ENCODE results near the gene GCHFR. TPM values are rescaled to one million over a fixed set of nuclear protein-coding genes. Genes with fewer than 3 reads are reported as not detected.

GCHFR gene
- total RNA-seq = 10 to 100 TPM; 50.6 to 50.8 TPM

- peaks cover 10% of the 10 kb centered on the region for H3K36me3 Mint-ChIP-seq (ENCODE audit: low read depth)
Observed at GRCh38 chr15:40763801-40764628, at the start of gene GCHFR. Gene GCHFR, plus strand, starts transcription at chr15:40764068. Its CDS starts 113 bp downstream, at chr15:40764181.

GRCh38 chr15:40714144-40714543, 49.7 kb upstream of the GCHFR start:
- ATAC-seq (no peak), DNase-seq (no peak)
- H3K9me3 Mint-ChIP-seq (ENCODE audit: insufficient read depth) = no peaks in the 10 kb centered on the region
- H3K4me3 Mint-ChIP-seq = no peak overlapping the region
- H3K36me3 Mint-ChIP-seq (ENCODE audit: low read depth) = peaks cover 55% of the 10 kb centered on the region
- no peaks in the 10 kb centered on the region for H3K4me1 Mint-ChIP-seq (ENCODE audit: low read depth)
- no peak overlapping the region for H3K27ac Mint-ChIP-seq
- no peaks in the 10 kb centered on the region for H3K27me3 Mint-ChIP-seq (ENCODE audit: low read depth)
- ChIA-PET POLR2A (interaction anchor here (0.6 kb wide), 1 partner anchor 112 kb away, joined by 3 read pairs; no protein-coding TSS in a partner anchor), CTCF (interaction anchor here (1.3 kb wide), 1 partner anchor 68 kb away, joined by 3 read pairs; no protein-coding TSS in a partner anchor)

More at GRCh38 chr15:40763801-40764628, at the start of gene GCHFR:
- Mint-ChIP-seq H3K4me1 (ENCODE audit: low read depth) (peaks cover 45% of the 10 kb centered on the region), H3K27ac (peak within 1 kb of the TSS; percentile 91), H3K9me3 (ENCODE audit: insufficient read depth) (no peaks in the 10 kb centered on the region), H3K27me3 (ENCODE audit: low read depth) (peaks cover 4% of the 10 kb centered on the region), H3K4me3 (peak within 1 kb of the TSS; percentile 86)
- POLR2A ChIA-PET = interaction anchor here (0.8 to 2.5 kb wide), 9 partner anchors 8 to 69 kb away, joined by 3 to 13 read pairs (median 4); partner anchors contain the start of genes RAD51 and ZFYVE19
- ATAC-seq (peak; percentile 58), DNase-seq (peak; percentile 74)
- CTCF ChIA-PET = interaction anchor here (0.6 to 3.8 kb wide), 7 partner anchors 14 to 131 kb away, joined by 3 to 18 read pairs (median 4); partner anchors contain the start of gene VPS18

GRCh38 chr15:40716165-40716564, 47.7 kb upstream of the GCHFR start:
- no peak overlapping the region for H3K27ac Mint-ChIP-seq
- H3K27me3 Mint-ChIP-seq (ENCODE audit: low read depth) = no peaks in the 10 kb centered on the region
- no peak overlapping the region for H3K4me3 Mint-ChIP-seq
- no peak for DNase-seq
- POLR2A ChIA-PET = no interaction called here
- ATAC-seq = no peak
- H3K36me3 Mint-ChIP-seq (ENCODE audit: low read depth) = peaks cover 54% of the 10 kb centered on the region
- no peaks in the 10 kb centered on the region for H3K9me3 Mint-ChIP-seq (ENCODE audit: insufficient read depth)
- CTCF ChIA-PET = no interaction called here
- H3K4me1 Mint-ChIP-seq (ENCODE audit: low read depth) = no peaks in the 10 kb centered on the region

- POLR2A ChIA-PET = interaction anchor here (0.6 kb wide), 1 partner anchor 133 kb away, joined by 4 read pairs; no protein-coding TSS in a partner anchor
- H3K9me3 Mint-ChIP-seq (ENCODE audit: insufficient read depth) = no peaks in the 10 kb centered on the region
- CTCF ChIA-PET = no interaction called here
- DNase-seq (no peak), ATAC-seq (no peak)
- H3K4me3 Mint-ChIP-seq = no peak overlapping the region
- H3K27me3 Mint-ChIP-seq (ENCODE audit: low read depth) = no peaks in the 10 kb centered on the region
- no peak overlapping the region for H3K27ac Mint-ChIP-seq
- peaks cover 10% of the 10 kb centered on the region for H3K4me1 Mint-ChIP-seq (ENCODE audit: low read depth)
- peaks cover 49% of the 10 kb centered on the region for H3K36me3 Mint-ChIP-seq (ENCODE audit: low read depth)
Observed at GRCh38 chr15:40721701-40722100, 42.2 kb upstream of the GCHFR start.

- H3K27ac Mint-ChIP-seq = no peak overlapping the region
- peaks cover 10% of the 10 kb centered on the region for H3K4me1 Mint-ChIP-seq (ENCODE audit: low read depth)
- ATAC-seq (no peak), DNase-seq (no peak)
- CTCF ChIA-PET = interaction anchor here (1.2 to 2.9 kb wide), 3 partner anchors 15 to 133 kb away, joined by 3 to 10 read pairs (median 4); no protein-coding TSS in a partner anchor
- H3K27me3 Mint-ChIP-seq (ENCODE audit: low read depth) = no peaks in the 10 kb centered on the region
- POLR2A ChIA-PET = no interaction called here
- peaks cover 47% of the 10 kb centered on the region for H3K36me3 Mint-ChIP-seq (ENCODE audit: low read depth)
- H3K9me3 Mint-ChIP-seq (ENCODE audit: insufficient read depth) = no peaks in the 10 kb centered on the region
- no peak overlapping the region for H3K4me3 Mint-ChIP-seq
Observed at GRCh38 chr15:40722354-40722753, 41.5 kb upstream of the GCHFR start.

GRCh38 chr15:40722934-40723333, 40.9 kb upstream of the GCHFR start:
- Mint-ChIP-seq H3K27me3 (ENCODE audit: low read depth) (no peaks in the 10 kb centered on the region), H3K4me1 (ENCODE audit: low read depth) (peaks cover 10% of the 10 kb centered on the region), H3K27ac (no peak overlapping the region), H3K9me3 (ENCODE audit: insufficient read depth) (no peaks in the 10 kb centered on the region), H3K4me3 (no peak overlapping the region), H3K36me3 (ENCODE audit: low read depth) (peaks cover 46% of the 10 kb centered on the region)
- no peak for DNase-seq
- ATAC-seq = no peak
- ChIA-PET CTCF (interaction anchor here (1.2 to 2.9 kb wide), 5 partner anchors 15 to 133 kb away, joined by 3 to 10 read pairs (median 4); no protein-coding TSS in a partner anchor), POLR2A (no interaction called here)

GRCh38 chr15:40723919-40724318, 39.9 kb upstream of the GCHFR start:
- no peak overlapping the region for H3K27ac Mint-ChIP-seq
- ChIA-PET CTCF (interaction anchor here (1.5 to 2.9 kb wide), 4 partner anchors 20 to 134 kb away, joined by 4 to 10 read pairs (median 5); no protein-coding TSS in a partner anchor), POLR2A (interaction anchor here (0.6 kb wide), 1 partner anchor 23 kb away, joined by 3 read pairs; no protein-coding TSS in a partner anchor)
- no peak for ATAC-seq
- no peak for DNase-seq
- peaks cover 46% of the 10 kb centered on the region for H3K36me3 Mint-ChIP-seq (ENCODE audit: low read depth)
- H3K4me3 Mint-ChIP-seq = no peak overlapping the region
- H3K9me3 Mint-ChIP-seq (ENCODE audit: insufficient read depth) = no peaks in the 10 kb centered on the region
- peaks cover 10% of the 10 kb centered on the region for H3K4me1 Mint-ChIP-seq (ENCODE audit: low read depth)
- H3K27me3 Mint-ChIP-seq (ENCODE audit: low read depth) = no peaks in the 10 kb centered on the region

- Mint-ChIP-seq H3K27me3 (ENCODE audit: low read depth) (no peaks in the 10 kb centered on the region), H3K4me1 (ENCODE audit: low read depth) (no peaks in the 10 kb centered on the region), H3K4me3 (no peak overlapping the region), H3K36me3 (ENCODE audit: low read depth) (peaks cover 58% of the 10 kb centered on the region), H3K9me3 (ENCODE audit: insufficient read depth) (no peaks in the 10 kb centered on the region), H3K27ac (peak overlapping the region; percentile 6)
- DNase-seq (no peak), ATAC-seq (no peak)
- CTCF ChIA-PET = interaction anchor here (0.9 to 1.1 kb wide), 2 partner anchors 13 to 38 kb away, joined by 3 to 4 read pairs; no protein-coding TSS in a partner anchor
- POLR2A ChIA-PET = interaction anchor here (0.6 to 1.4 kb wide), 3 partner anchors 9 to 210 kb away, joined by 3 read pairs; no protein-coding TSS in a partner anchor
Observed at GRCh38 chr15:40731034-40731433, 32.8 kb upstream of the GCHFR start.

- Mint-ChIP-seq H3K36me3 (ENCODE audit: low read depth) (peaks cover 71% of the 10 kb centered on the region), H3K27me3 (ENCODE audit: low read depth) (no peaks in the 10 kb centered on the region), H3K27ac (no peak overlapping the region), H3K4me1 (ENCODE audit: low read depth) (no peaks in the 10 kb centered on the region), H3K9me3 (ENCODE audit: insufficient read depth) (no peaks in the 10 kb centered on the region), H3K4me3 (no peak overlapping the region)
- POLR2A ChIA-PET = no interaction called here
- no peak for DNase-seq
- CTCF ChIA-PET = interaction anchor here (1.6 to 1.9 kb wide), 2 partner anchors 35 to 46 kb away, joined by 4 read pairs; no protein-coding TSS in a partner anchor
- no peak for ATAC-seq
Observed at GRCh38 chr15:40736575-40736974, 27.3 kb upstream of the GCHFR start.

GRCh38 chr15:40737048-40737447, 26.8 kb upstream of the GCHFR start:
- ChIA-PET POLR2A (no interaction called here), CTCF (interaction anchor here (0.6 to 1.9 kb wide), 4 partner anchors 14 to 659 kb away, joined by 3 to 4 read pairs (median 4); no protein-coding TSS in a partner anchor)
- ATAC-seq = no peak
- Mint-ChIP-seq H3K27me3 (ENCODE audit: low read depth) (no peaks in the 10 kb centered on the region), H3K4me1 (ENCODE audit: low read depth) (peaks cover under 1% of the 10 kb centered on the region), H3K27ac (no peak overlapping the region), H3K4me3 (no peak overlapping the region), H3K9me3 (ENCODE audit: insufficient read depth) (no peaks in the 10 kb centered on the region), H3K36me3 (ENCODE audit: low read depth) (peaks cover 68% of the 10 kb centered on the region)
- no peak for DNase-seq

GRCh38 chr15:40739047-40739446, 24.8 kb upstream of the GCHFR start:
- POLR2A ChIA-PET = interaction anchor here (0.7 to 0.9 kb wide), 2 partner anchors 44 kb away, joined by 4 read pairs; partner anchors contain the start of gene RAD51
- ATAC-seq = no peak
- H3K27me3 Mint-ChIP-seq (ENCODE audit: low read depth) = no peaks in the 10 kb centered on the region
- H3K36me3 Mint-ChIP-seq (ENCODE audit: low read depth) = peaks cover 73% of the 10 kb centered on the region
- peaks cover 20% of the 10 kb centered on the region for H3K4me1 Mint-ChIP-seq (ENCODE audit: low read depth)
- DNase-seq = no peak
- H3K4me3 Mint-ChIP-seq = no peak overlapping the region
- H3K27ac Mint-ChIP-seq = peak overlapping the region; percentile 7
- CTCF ChIA-PET = interaction anchor here (0.8 to 10.7 kb wide), 4 partner anchors 10 to 46 kb away, joined by 3 to 107 read pairs (median 3); no protein-coding TSS in a partner anchor
- H3K9me3 Mint-ChIP-seq (ENCODE audit: insufficient read depth) = no peaks in the 10 kb centered on the region

Measured in activated CD8-positive, alpha-beta T cell treated with anti-CD3 and anti-CD28 coated beads, Interleukin-2, amount 10 ng/mL, durations not matched to agents 7 days and 5 days (primary cell).